GM23248 (cell line): Measurements from ENCODE around the gene FER1L5. TPM values are rescaled to one million over a fixed set of nuclear protein-coding genes. Genes with fewer than 3 reads are reported as not detected.

Source experiments
- DNase-seq: peaks from one replicate; pipeline ENCODE4 v3.0.0-alpha.2; 2015
- H2AFZ ChIP-seq: fragments of 200-600 bp; sonication (generic); 2 replicates; pipeline ENCODE4 v1.6.1; 2016; ENCODE audit warnings: antibody characterized with exemption
- H3F3A ChIP-seq: fragments of 200-600 bp; sonication (generic); 2 replicates; pipeline ENCODE4 v1.6.1; 2016; ENCODE audit warnings: mild to moderate bottlenecking, antibody characterized with exemption, mixed run types; ENCODE audit not compliant: insufficient read depth
- H3K27ac ChIP-seq: fragments of 200-600 bp; sonication (generic); 2 replicates; pipeline ENCODE4 v1.5.1; 2016; ENCODE audit warnings: mild to moderate bottlenecking
- H3K27me3 ChIP-seq: fragments of 200-600 bp; sonication (generic); replicated peaks from 2 replicates; pipeline ENCODE4 v1.6.1; 2016; ENCODE audit warnings: mild to moderate bottlenecking; ENCODE audit not compliant: insufficient read depth
- H3K36me3 ChIP-seq: fragments of 200-600 bp; sonication (generic); 2 replicates; pipeline ENCODE4 v1.6.1; 2016; ENCODE audit warnings: low read depth, mild to moderate bottlenecking
- H3K4me1 ChIP-seq: fragments of 200-600 bp; sonication (generic); 2 replicates; pipeline ENCODE4 v1.6.1; 2016; ENCODE audit warnings: mild to moderate bottlenecking; ENCODE audit not compliant: insufficient read depth
- H3K4me2 ChIP-seq: fragments of 200-600 bp; sonication (generic); one replicate; pipeline ENCODE4 v1.6.1; 2016; ENCODE audit warnings: mild to moderate bottlenecking; ENCODE audit not compliant: unreplicated experiment
- H3K4me3 ChIP-seq: fragments of 200-600 bp; sonication (generic); 2 replicates; pipeline ENCODE4 v1.5.1; 2016; ENCODE audit warnings: mild to moderate bottlenecking
- H3K79me2 ChIP-seq: fragments of 200-600 bp; sonication (generic); 2 replicates; pipeline ENCODE4 v1.6.1; 2016; ENCODE audit warnings: mild to moderate bottlenecking; ENCODE audit not compliant: insufficient read depth
- H3K9ac ChIP-seq: fragments of 200-600 bp; sonication (generic); 2 replicates; pipeline ENCODE4 v1.6.1; 2016; ENCODE audit warnings: mild to moderate bottlenecking
- H3K9me2 ChIP-seq: fragments of 200-600 bp; sonication (generic); 2 replicates; pipeline ENCODE4 v1.6.1; 2016; ENCODE audit warnings: mixed run types, mild to moderate bottlenecking, moderate library complexity; ENCODE audit not compliant: insufficient read depth
- H3K9me3 ChIP-seq: fragments of 200-600 bp; sonication (generic); one replicate; pipeline ENCODE4 v1.6.1; 2017; ENCODE audit warnings: low read depth
- H4K20me1 ChIP-seq: fragments of 200-600 bp; sonication (generic); 2 replicates; pipeline ENCODE4 v1.6.0; 2016; ENCODE audit not compliant: insufficient read depth
- EZH2 ChIP-seq: fragments of 200-600 bp; sonication (generic); IDR thresholded peaks from 2 replicates; pipeline ENCODE4 v1.6.1; 2018; ENCODE audit warnings: antibody characterized with exemption, mild to moderate bottlenecking; ENCODE audit not compliant: insufficient read depth, poor library complexity, severe bottlenecking
- EZH2phosphoT487 ChIP-seq: fragments of 200-600 bp; sonication (generic); IDR thresholded peaks from 2 replicates; pipeline ENCODE4 v1.6.1; 2018; ENCODE audit warnings: antibody characterized with exemption, moderate library complexity, mild to moderate bottlenecking, low read depth; ENCODE audit not compliant: insufficient read depth
- WGBS, 2 experiments: methylation state at CpG; one replicate each; pipeline ENCODE4 v1.1.6; 2015 to 2017; ENCODE audit warnings: low lambda C conversion rate in 2 of 2, low coverage in 1 of 2; ENCODE audit errors: missing lambda C conversion rate in 2 of 2; 5-methylcytosine and 5-hydroxymethylcytosine counted together
- in situ Hi-C: fragments of 300-500 bp; cut with MboI; formaldehyde crosslinking; loops from 2 replicates; pipeline ENCODE4 v1.15.0; 2020
- polyA plus RNA-seq: library from polyadenylated mRNA; unstranded; fragments of >200 nt; fragmentation: Nextera tagmentation; extraction: Ambion mirVana; gene quantifications from 2 replicates; pipeline ENCODE4 v1.2.1, GENCODE V29; 2016
- total RNA-seq: library from RNA; depleted of rRNA; stranded (reverse); fragments of >200 nt; shearing (Covaris generic); gene quantifications from 2 replicates; pipeline ENCODE4 v1.2.3, GENCODE V29; 2014

FER1L5 gene
- total and polyA plus RNA-seq, 2 experiments from 2014 or later, result under 0.01 to 0.08 TPM

DNA sequence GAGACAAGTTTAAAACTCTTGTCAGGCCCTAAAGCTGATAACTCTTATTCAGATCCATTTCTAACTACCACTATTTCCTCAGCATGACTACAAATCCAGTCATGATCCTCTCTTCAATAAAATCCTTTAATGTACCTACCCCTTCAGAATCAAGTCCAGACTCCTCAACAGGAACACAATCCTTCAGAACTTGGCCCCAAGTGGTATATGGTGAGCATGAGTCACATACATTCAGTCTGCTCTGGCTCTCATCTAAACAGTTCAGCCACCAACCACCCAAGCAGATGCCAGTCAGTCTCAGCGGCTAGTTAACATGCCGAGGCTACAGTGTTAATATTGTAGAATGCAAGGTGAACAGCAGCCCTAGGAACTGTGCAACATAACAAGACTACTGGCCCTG lies 87.6 kb downstream of the FER1L5 start:
- DNase-seq, result peak; percentile 77
- 36 to 39% methylated on average over 2 of the region's 2 CpGs for WGBS, 2 experiments
- H2AFZ ChIP-seq, result no peak overlapping the region
- H3K4me1 ChIP-seq, result peaks cover 11% of the 10 kb centered on the region
- no peak for TF ChIP-seq EZH2
- TF ChIP-seq EZH2phosphoT487, result no peak
- in situ Hi-C loops, result no loop called here
- no peak overlapping the region for H3K9ac ChIP-seq
- H3K27ac ChIP-seq, result peak overlapping the region; percentile 40
- no peak overlapping the region for H3K4me2 ChIP-seq
- no peaks in the 10 kb centered on the region for H3K9me3 ChIP-seq
- peaks cover 44% of the 10 kb centered on the region for H3K36me3 ChIP-seq
- H3K9me2 ChIP-seq, result no peaks in the 10 kb centered on the region
- H3K4me3 ChIP-seq, result no peak overlapping the region
- peaks cover 16% of the 10 kb centered on the region; the same call in 1 of the 2 replicates for H3F3A ChIP-seq
- H4K20me1 ChIP-seq, result no peaks in the 10 kb centered on the region
- H3K79me2 ChIP-seq, result no peaks in the 10 kb centered on the region
- H3K27me3 ChIP-seq, result no peaks in the 10 kb centered on the region

GRCh38 chr2:96733931-96734330 lies 91.4 kb downstream of the FER1L5 start:
- H2AFZ ChIP-seq, result no peak overlapping the region
- H3K9me3 ChIP-seq, result no peaks in the 10 kb centered on the region
- H3K36me3 ChIP-seq, result peaks cover 43% of the 10 kb centered on the region
- TF ChIP-seq EZH2phosphoT487 (no peak), EZH2 (no peak)
- H3K27ac ChIP-seq, result no peak overlapping the region
- no peak overlapping the region for H3K4me2 ChIP-seq
- no peaks in the 10 kb centered on the region for H4K20me1 ChIP-seq
- H3K4me1 ChIP-seq, result peaks cover 13% of the 10 kb centered on the region
- no peak for DNase-seq
- H3F3A ChIP-seq, result peaks cover 16% of the 10 kb centered on the region; the same call in 1 of the 2 replicates
- no peaks in the 10 kb centered on the region for H3K27me3 ChIP-seq
- H3K79me2 ChIP-seq, result peaks cover 19% of the 10 kb centered on the region
- 78 to 84% methylated on average over 3 of the region's 3 CpGs for WGBS, 2 experiments
- H3K4me3 ChIP-seq, result no peak overlapping the region
- no peak overlapping the region for H3K9ac ChIP-seq
- in situ Hi-C loops, result no loop called here
- no peaks in the 10 kb centered on the region for H3K9me2 ChIP-seq

DNA sequence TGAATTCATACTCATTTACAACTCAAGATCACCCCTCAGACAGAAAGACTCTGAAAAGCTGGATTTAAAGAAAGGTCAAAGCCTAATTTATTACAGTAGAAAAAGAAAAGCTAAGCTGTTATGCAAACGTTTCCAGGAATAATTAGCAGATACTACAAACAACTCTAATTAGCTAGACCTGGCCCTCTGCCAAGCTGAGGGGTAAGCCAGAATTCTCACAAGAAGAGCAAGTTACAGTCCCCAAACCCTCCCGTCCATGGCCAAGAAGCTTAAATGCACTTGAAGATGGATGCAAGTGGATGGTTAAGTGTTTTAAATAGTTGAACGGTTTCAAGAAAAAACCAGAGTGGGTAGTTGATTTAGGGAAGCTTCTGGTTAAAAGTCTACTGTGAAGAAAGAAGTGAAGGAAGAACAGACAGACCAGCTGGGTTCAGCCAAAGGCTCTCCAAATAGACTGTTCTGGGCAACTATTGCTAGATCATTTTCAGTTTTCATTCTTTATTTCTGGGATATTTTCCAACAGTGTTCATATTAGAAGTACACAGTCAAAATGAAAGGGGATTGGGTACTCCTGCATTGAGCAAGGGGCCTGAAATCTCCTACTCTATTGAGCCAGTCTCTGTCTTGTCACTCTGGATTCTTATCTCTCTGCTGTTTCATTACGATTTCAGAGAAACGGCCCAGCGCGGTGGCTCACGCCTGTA lies 92.5 kb downstream of the FER1L5 start:
- no peaks in the 10 kb centered on the region for H3K9me2 ChIP-seq
- peaks cover 11% of the 10 kb centered on the region for H3K4me1 ChIP-seq
- no peaks in the 10 kb centered on the region for H4K20me1 ChIP-seq
- H3K79me2 ChIP-seq, result peaks cover 27% of the 10 kb centered on the region
- WGBS, 2 experiments, result 62 to 73% methylated on average over 8 of the region's 8 CpGs
- H3K36me3 ChIP-seq, result peaks cover 43% of the 10 kb centered on the region
- TF ChIP-seq EZH2, result no peak
- TF ChIP-seq EZH2phosphoT487, result no peak
- H3K27ac ChIP-seq, result no peak overlapping the region
- H3K9me3 ChIP-seq, result no peaks in the 10 kb centered on the region
- no peak for DNase-seq
- in situ Hi-C loops, result no loop called here
- H3F3A ChIP-seq, result peaks cover 14% of the 10 kb centered on the region; the same call in 1 of the 2 replicates
- no peaks in the 10 kb centered on the region for H3K27me3 ChIP-seq
- no peak overlapping the region for H3K4me3 ChIP-seq
- H2AFZ ChIP-seq, result no peak overlapping the region
- H3K9ac ChIP-seq, result no peak overlapping the region
- no peak overlapping the region for H3K4me2 ChIP-seq

DNA sequence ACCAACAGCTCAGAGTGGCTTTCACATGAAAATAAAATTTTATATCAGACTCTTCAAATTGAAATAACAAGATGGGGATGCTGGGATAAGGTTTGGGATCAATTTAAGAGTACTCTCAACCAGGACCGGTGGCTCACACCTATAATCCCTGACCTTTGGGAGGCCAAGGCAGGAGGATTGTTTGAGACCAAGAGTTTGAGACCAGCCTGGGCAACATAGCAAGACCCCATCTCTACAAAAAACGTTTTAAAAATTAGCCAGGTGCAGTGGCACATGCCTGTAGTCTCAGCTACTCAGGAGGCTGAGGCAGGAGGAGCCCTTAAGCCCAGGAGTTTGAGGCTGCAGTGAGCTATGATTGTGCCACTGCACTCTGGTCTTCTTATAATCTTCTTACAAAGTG lies 94.7 kb downstream of the FER1L5 start:
- DNase-seq, result no peak
- H3K4me2 ChIP-seq, result no peak overlapping the region
- peaks cover 27% of the 10 kb centered on the region for H3K79me2 ChIP-seq
- no peak overlapping the region for H3K4me3 ChIP-seq
- peaks cover 36% of the 10 kb centered on the region for H3K36me3 ChIP-seq
- H3K9me2 ChIP-seq, result no peaks in the 10 kb centered on the region
- H3K9me3 ChIP-seq, result no peaks in the 10 kb centered on the region
- H3K27me3 ChIP-seq, result no peaks in the 10 kb centered on the region
- H4K20me1 ChIP-seq, result no peaks in the 10 kb centered on the region
- no peaks in the 10 kb centered on the region for H3F3A ChIP-seq
- H3K9ac ChIP-seq, result no peak overlapping the region
- no peak for TF ChIP-seq EZH2
- no peak for TF ChIP-seq EZH2phosphoT487
- peaks cover 4% of the 10 kb centered on the region; the same call in 1 of the 2 replicates for H3K4me1 ChIP-seq
- 50 to 55% methylated on average over 2 of the region's 2 CpGs for WGBS, 2 experiments
- no peak overlapping the region for H2AFZ ChIP-seq
- H3K27ac ChIP-seq, result no peak overlapping the region
- in situ Hi-C loops, result no loop called here
